ENCODE measurements around the gene SUOX.

- TF ChIP-seq CTCF (IDR thresholded peaks at IDR 0.05) (no peak), POLR2A (IDR thresholded peaks at IDR 0.05) (no peak)
Observed at GRCh38 chr12:56013482-56013881, 16.4 kb downstream of the SUOX start.

All from uterus (tissue), 2 donors.